AG04449 (cell line): ENCODE data around the gene ALDH3B2.
"Not testable (repeated sequence)": the region's sequence is repeated elsewhere in the genome, so short reads cannot be mapped to it uniquely, and the experiment has no call there.

Source experiments
- CTCF ChIA-PET: fragments of 350-600 bp; formaldehyde crosslinking; extraction: SDS; loops from one replicate; lab custom pipeline; 2021; ENCODE audit warnings: antibody characterized with exemption; lab: Yijun Ruan, JAX
- POLR2A ChIA-PET: fragments of 400-600, 350-600 bp; formaldehyde crosslinking; extraction: SDS; loops from one replicate; lab custom pipeline; 2020; ENCODE audit warnings: antibody characterized with exemption, inconsistent platforms; lab: Yijun Ruan, JAX
- DNase-seq: peaks from one replicate; pipeline ENCODE4 v3.0.0-alpha.2; 2010; ENCODE audit warnings: low read depth, low spot score
- H3K4me3 ChIP-seq: 2 replicates; pipeline ENCODE4 v1.5.1; 2011; ENCODE audit warnings: low read depth, mild to moderate bottlenecking, control low read depth, low read length
- CTCF ChIP-seq: IDR thresholded peaks from one replicate; pipeline ENCODE4 v1.5.1; 2011; ENCODE audit warnings: mild to moderate bottlenecking, moderate library complexity, low read length, control low read depth, inconsistent platforms; ENCODE audit not compliant: insufficient read depth; ENCODE audit errors: missing control alignments

Gene ALDH3B2

GRCh38 chr11:67638535-67639437, 35.6 kb downstream of the ALDH3B2 start:
- DNase-seq, result no peak
- CTCF ChIA-PET, result interaction anchor here (0.7 to 1.8 kb wide), 3 partner anchors 9 to 21 kb away, joined by 3 to 11 read pairs (median 9); partner anchors contain the start of gene NUDT8
- H3K4me3 ChIP-seq, result no peak overlapping the region
- TF ChIP-seq CTCF, result no peak
- POLR2A ChIA-PET, result no interaction called here

GRCh38 chr11:67637441-67637840, 37.0 kb downstream of the ALDH3B2 start:
- POLR2A ChIA-PET, DNase-seq, H3K4me3 ChIP-seq: not testable (repeated sequence)
- CTCF ChIA-PET, result interaction anchor here (0.9 kb wide), 1 partner anchor 19 kb away, joined by 3 read pairs; no protein-coding TSS in a partner anchor

- ChIA-PET POLR2A (no interaction called here), CTCF (interaction anchor here (0.9 to 1.3 kb wide), 2 partner anchors 11 to 19 kb away, joined by 3 to 4 read pairs; no protein-coding TSS in a partner anchor)
- DNase-seq, result no peak
- TF ChIP-seq CTCF, result no peak
- no peak overlapping the region for H3K4me3 ChIP-seq
Observed at GRCh38 chr11:67636962-67637361, 37.5 kb downstream of the ALDH3B2 start.

- no peak for TF ChIP-seq CTCF
- no peak overlapping the region for H3K4me3 ChIP-seq
- DNase-seq, result no peak
- ChIA-PET CTCF (interaction anchor here (1.1 to 2.2 kb wide), 3 partner anchors 14 to 24 kb away, joined by 3 to 5 read pairs (median 5); no protein-coding TSS in a partner anchor), POLR2A (no interaction called here)
Observed at GRCh38 chr11:67635231-67635521, 39.2 kb downstream of the ALDH3B2 start.

GRCh38 chr11:67634366-67635230, 39.8 kb downstream of the ALDH3B2 start:
- TF ChIP-seq CTCF, result no peak
- DNase-seq, result no peak
- ChIA-PET CTCF (interaction anchor here (1.3 to 2.2 kb wide), 3 partner anchors 14 to 26 kb away, joined by 3 to 5 read pairs (median 4); no protein-coding TSS in a partner anchor), POLR2A (no interaction called here)
- H3K4me3 ChIP-seq, result no peak overlapping the region

GRCh38 chr11:67633758-67634365, 40.6 kb downstream of the ALDH3B2 start:
- DNase-seq, result no peak
- H3K4me3 ChIP-seq, result no peak overlapping the region
- TF ChIP-seq CTCF, result no peak
- CTCF ChIA-PET, result interaction anchor here (0.7 to 1.5 kb wide), 5 partner anchors 15 to 41 kb away, joined by 3 to 4 read pairs (median 3); partner anchors contain the start of gene ALDH3B2
- POLR2A ChIA-PET, result no interaction called here
